HFFc6 (cell line): ENCODE results near the gene LTBP2. TPM values are rescaled to one million over a fixed set of nuclear protein-coding genes. Genes with fewer than 3 reads are reported as not detected.

Experiments used
- DNase-seq: peaks from one replicate; pipeline ENCODE4 v3.0.0-alpha.2; 2018
- H3K27ac Mint-ChIP-seq: 2 replicates; pipeline ENCODE4 v1.8.0; 2020; ENCODE audit warnings: mild to moderate bottlenecking, mixed read lengths
- H3K27me3 Mint-ChIP-seq: 2 replicates; pipeline ENCODE4 v1.8.0; 2021; ENCODE audit warnings: mild to moderate bottlenecking, moderate library complexity, mixed read lengths; ENCODE audit not compliant: insufficient read depth
- H3K36me3 Mint-ChIP-seq: 2 replicates; pipeline ENCODE4 v1.8.0; 2021; ENCODE audit warnings: low read depth, mixed read lengths
- H3K4me1 Mint-ChIP-seq: 2 replicates; pipeline ENCODE4 v1.8.0; 2020; ENCODE audit warnings: low read depth, mixed read lengths
- H3K4me3 Mint-ChIP-seq: 2 replicates; pipeline ENCODE4 v1.8.0; 2020; ENCODE audit warnings: mild to moderate bottlenecking, moderate library complexity, mixed read lengths
- H3K9me3 Mint-ChIP-seq: 2 replicates; pipeline ENCODE4 v1.8.0; 2020; ENCODE audit warnings: mild to moderate bottlenecking, mixed read lengths
- CTCF ChIP-seq: fragments of 200-600 bp; sonication (generic); IDR thresholded peaks from 2 replicates; pipeline ENCODE4 v1.5.0; 2021; ENCODE audit warnings: antibody characterized with exemption, mild to moderate bottlenecking
- total RNA-seq, 6 experiments: library from RNA; stranded (reverse); fragmentation: NEBNext Ultra II Directional; extraction: Animal tissue kit (Norgen Biotek cat#: 25700); gene quantifications; 2 replicates in 1 of 6; 3 replicates in 5 of 6; pipeline ENCODE4 v1.2.3, GENCODE V29; 2021

The LTBP2 gene
- total RNA-seq, 6 experiments from 2014 or later = 109 to 165 (median 120) TPM

GRCh38 chr14:74574706-74575105 lies 37.3 kb downstream of the LTBP2 start:
- Mint-ChIP-seq H3K27ac (peak overlapping the region; percentile 99), H3K4me1 (peaks cover 97% of the 10 kb centered on the region), H3K9me3 (no peaks in the 10 kb centered on the region), H3K27me3 (no peaks in the 10 kb centered on the region; the same call in 1 of the 2 replicates), H3K4me3 (peak overlapping the region; percentile 17; the same call in 1 of the 2 replicates), H3K36me3 (peaks cover 16% of the 10 kb centered on the region)
- no peak for DNase-seq
- TF ChIP-seq CTCF = no peak

GRCh38 chr14:74574090-74574433 lies 38.0 kb downstream of the LTBP2 start:
- Mint-ChIP-seq H3K27ac (peak overlapping the region; percentile 99), H3K36me3 (peaks cover 15% of the 10 kb centered on the region), H3K4me3 (peak overlapping the region; percentile 17; the same call in 1 of the 2 replicates), H3K27me3 (no peaks in the 10 kb centered on the region; the same call in 1 of the 2 replicates), H3K4me1 (peaks cover 97% of the 10 kb centered on the region), H3K9me3 (no peaks in the 10 kb centered on the region)
- no peak for DNase-seq
- no peak for TF ChIP-seq CTCF

GRCh38 chr14:74573421-74574089 lies 38.5 kb downstream of the LTBP2 start:
- no peaks in the 10 kb centered on the region for H3K9me3 Mint-ChIP-seq
- H3K27ac Mint-ChIP-seq = peak overlapping the region; percentile 99
- H3K36me3 Mint-ChIP-seq = peaks cover 15% of the 10 kb centered on the region
- no peak for DNase-seq
- H3K4me3 Mint-ChIP-seq = peak overlapping the region; percentile 27; the same call in 1 of the 2 replicates
- H3K4me1 Mint-ChIP-seq = peaks cover 99% of the 10 kb centered on the region
- H3K27me3 Mint-ChIP-seq = no peaks in the 10 kb centered on the region; the same call in 1 of the 2 replicates
- no peak for TF ChIP-seq CTCF

- peak; percentile 20 for DNase-seq
- peak overlapping the region; percentile 85 for H3K4me3 Mint-ChIP-seq
- TF ChIP-seq CTCF = no peak
- no peaks in the 10 kb centered on the region; the same call in 1 of the 2 replicates for H3K27me3 Mint-ChIP-seq
- peaks cover 99% of the 10 kb centered on the region for H3K4me1 Mint-ChIP-seq
- no peaks in the 10 kb centered on the region for H3K9me3 Mint-ChIP-seq
- H3K27ac Mint-ChIP-seq = peak overlapping the region; percentile 99
- H3K36me3 Mint-ChIP-seq = peaks cover 14% of the 10 kb centered on the region
Measured at GRCh38 chr14:74572726-74573301, 39.2 kb downstream of the LTBP2 start.

GRCh38 chr14:74571901-74572725 lies 39.9 kb downstream of the LTBP2 start:
- no peaks in the 10 kb centered on the region for H3K9me3 Mint-ChIP-seq
- DNase-seq = peak; percentile 100
- no peak for TF ChIP-seq CTCF
- peaks cover 9% of the 10 kb centered on the region; the same call in 1 of the 2 replicates for H3K36me3 Mint-ChIP-seq
- peaks cover 94% of the 10 kb centered on the region for H3K4me1 Mint-ChIP-seq
- no peaks in the 10 kb centered on the region; the same call in 1 of the 2 replicates for H3K27me3 Mint-ChIP-seq
- H3K4me3 Mint-ChIP-seq = peak overlapping the region; percentile 85
- peak overlapping the region; percentile 99 for H3K27ac Mint-ChIP-seq
